HL-60 (cell line): Measurements from ENCODE around the gene HOXB3.

ENCODE experiments used
- GABPA ChIP-seq: IDR thresholded peaks from 2 replicates; pipeline ENCODE4 v1.6.1; 2012; ENCODE audit warnings: low read depth
- POLR2AphosphoS5 ChIP-seq: IDR thresholded peaks from 2 replicates; pipeline ENCODE4 v1.6.1; 2012; ENCODE audit warnings: low read depth
- TF ChIP-seq, protein P1 (sequence below): IDR thresholded peaks from one replicate; pipeline ENCODE4 v1.5.1; 2011; ENCODE audit warnings: low read length, control low read depth, inconsistent platforms; ENCODE audit not compliant: insufficient read depth
- TF ChIP-seq, protein P2 (sequence below): IDR thresholded peaks from 2 replicates; pipeline ENCODE4 v1.6.1; 2012; ENCODE audit warnings: low read depth; ENCODE audit not compliant: insufficient replicate concordance

DNA sequence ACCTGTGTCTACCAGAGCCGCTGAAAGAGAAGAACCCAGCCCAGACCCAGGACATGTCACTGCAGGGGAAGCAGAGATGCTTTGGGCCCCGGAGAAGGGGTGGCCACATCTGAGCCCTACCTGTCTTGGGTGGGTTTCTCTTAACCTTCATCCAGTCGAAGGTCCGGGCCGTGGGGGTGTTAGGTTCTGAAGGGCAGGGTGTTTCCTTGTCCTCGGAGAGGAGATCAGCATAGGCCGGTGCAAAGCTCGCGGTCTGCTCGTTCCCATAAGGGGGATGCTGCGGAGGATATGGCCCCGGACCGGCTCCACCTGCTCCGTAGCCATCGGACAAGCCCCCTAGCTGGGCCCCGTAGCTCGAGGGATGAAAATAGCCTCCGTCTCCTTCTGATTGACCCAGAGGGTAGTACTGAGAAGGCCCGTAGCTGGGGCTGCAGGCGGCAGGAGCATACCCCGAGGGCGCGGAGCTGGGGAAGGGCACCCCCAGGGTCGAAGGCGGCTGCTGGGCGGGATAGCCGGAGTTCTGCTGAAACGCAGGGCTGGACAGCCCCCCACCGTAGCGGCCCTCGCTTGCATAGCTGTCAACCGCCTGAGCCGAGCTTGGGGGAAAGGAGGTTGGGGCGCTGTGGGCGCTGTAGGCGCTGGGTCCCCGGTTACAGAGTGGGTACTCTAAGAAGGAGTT lies 59.7 kb downstream of the HOXB3 start:
- TF ChIP-seq, protein P1, sequence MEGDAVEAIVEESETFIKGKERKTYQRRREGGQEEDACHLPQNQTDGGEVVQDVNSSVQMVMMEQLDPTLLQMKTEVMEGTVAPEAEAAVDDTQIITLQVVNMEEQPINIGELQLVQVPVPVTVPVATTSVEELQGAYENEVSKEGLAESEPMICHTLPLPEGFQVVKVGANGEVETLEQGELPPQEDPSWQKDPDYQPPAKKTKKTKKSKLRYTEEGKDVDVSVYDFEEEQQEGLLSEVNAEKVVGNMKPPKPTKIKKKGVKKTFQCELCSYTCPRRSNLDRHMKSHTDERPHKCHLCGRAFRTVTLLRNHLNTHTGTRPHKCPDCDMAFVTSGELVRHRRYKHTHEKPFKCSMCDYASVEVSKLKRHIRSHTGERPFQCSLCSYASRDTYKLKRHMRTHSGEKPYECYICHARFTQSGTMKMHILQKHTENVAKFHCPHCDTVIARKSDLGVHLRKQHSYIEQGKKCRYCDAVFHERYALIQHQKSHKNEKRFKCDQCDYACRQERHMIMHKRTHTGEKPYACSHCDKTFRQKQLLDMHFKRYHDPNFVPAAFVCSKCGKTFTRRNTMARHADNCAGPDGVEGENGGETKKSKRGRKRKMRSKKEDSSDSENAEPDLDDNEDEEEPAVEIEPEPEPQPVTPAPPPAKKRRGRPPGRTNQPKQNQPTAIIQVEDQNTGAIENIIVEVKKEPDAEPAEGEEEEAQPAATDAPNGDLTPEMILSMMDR: no peak
- no peak for TF ChIP-seq POLR2AphosphoS5
- TF ChIP-seq, protein P2, sequence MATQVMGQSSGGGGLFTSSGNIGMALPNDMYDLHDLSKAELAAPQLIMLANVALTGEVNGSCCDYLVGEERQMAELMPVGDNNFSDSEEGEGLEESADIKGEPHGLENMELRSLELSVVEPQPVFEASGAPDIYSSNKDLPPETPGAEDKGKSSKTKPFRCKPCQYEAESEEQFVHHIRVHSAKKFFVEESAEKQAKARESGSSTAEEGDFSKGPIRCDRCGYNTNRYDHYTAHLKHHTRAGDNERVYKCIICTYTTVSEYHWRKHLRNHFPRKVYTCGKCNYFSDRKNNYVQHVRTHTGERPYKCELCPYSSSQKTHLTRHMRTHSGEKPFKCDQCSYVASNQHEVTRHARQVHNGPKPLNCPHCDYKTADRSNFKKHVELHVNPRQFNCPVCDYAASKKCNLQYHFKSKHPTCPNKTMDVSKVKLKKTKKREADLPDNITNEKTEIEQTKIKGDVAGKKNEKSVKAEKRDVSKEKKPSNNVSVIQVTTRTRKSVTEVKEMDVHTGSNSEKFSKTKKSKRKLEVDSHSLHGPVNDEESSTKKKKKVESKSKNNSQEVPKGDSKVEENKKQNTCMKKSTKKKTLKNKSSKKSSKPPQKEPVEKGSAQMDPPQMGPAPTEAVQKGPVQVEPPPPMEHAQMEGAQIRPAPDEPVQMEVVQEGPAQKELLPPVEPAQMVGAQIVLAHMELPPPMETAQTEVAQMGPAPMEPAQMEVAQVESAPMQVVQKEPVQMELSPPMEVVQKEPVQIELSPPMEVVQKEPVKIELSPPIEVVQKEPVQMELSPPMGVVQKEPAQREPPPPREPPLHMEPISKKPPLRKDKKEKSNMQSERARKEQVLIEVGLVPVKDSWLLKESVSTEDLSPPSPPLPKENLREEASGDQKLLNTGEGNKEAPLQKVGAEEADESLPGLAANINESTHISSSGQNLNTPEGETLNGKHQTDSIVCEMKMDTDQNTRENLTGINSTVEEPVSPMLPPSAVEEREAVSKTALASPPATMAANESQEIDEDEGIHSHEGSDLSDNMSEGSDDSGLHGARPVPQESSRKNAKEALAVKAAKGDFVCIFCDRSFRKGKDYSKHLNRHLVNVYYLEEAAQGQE: no peak
- no peak for TF ChIP-seq GABPA
